Adrenal gland (tissue), 5 donors: Measurements from ENCODE around the gene DUSP14.

Experiments
- POLR2A ChIP-seq, 2 donors: fragments of 450-650 bp; IDR thresholded peaks; one replicate each; pipeline ENCODE4 v1.6.1; 2017; ENCODE audit warnings: antibody characterized with exemption in 2 of 2, mild to moderate bottlenecking in 2 of 2, moderate library complexity in 1 of 2
- TF ChIP-seq, protein P1 (sequence below), 6 experiments: fragments of 450-650 bp in 4 of 6; fragments of 200-600 bp in 2 of 6; sonication (generic) in 1 of 6; IDR thresholded peaks; 1 replicate in 5 of 6; 2 replicates in 1 of 6; pipeline versions ENCODE4 v1.5.1 to v1.8.0; 2016 to 2021; ENCODE audit warnings: antibody characterized with exemption in 6 of 6, mild to moderate bottlenecking in 2 of 6, moderate library complexity in 1 of 6
- donor health status: DM: no; HTN: no; CAD: no.

DNA sequence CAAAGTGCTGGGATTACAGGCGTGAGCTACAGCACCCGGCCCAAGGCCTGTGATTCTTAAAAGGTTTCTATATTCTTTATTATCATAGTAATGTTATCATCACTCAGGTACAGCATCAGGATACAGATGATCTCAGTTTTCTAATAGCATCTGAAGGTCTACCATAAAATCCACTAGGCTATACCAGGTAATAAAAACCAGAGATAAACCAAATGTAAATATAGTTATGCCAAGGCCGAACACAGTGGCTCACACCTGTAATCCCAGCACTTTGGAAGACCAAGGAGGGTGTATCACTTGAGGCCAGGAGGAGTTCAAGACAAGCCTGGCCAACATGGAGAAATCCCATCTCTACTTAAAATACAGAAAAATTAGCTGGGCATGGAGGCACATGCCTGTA lies 65.7 kb downstream of the DUSP14 start:
- TF ChIP-seq POLR2A (IDR thresholded peaks at IDR 0.05) = no peak
- TF ChIP-seq, protein P1, sequence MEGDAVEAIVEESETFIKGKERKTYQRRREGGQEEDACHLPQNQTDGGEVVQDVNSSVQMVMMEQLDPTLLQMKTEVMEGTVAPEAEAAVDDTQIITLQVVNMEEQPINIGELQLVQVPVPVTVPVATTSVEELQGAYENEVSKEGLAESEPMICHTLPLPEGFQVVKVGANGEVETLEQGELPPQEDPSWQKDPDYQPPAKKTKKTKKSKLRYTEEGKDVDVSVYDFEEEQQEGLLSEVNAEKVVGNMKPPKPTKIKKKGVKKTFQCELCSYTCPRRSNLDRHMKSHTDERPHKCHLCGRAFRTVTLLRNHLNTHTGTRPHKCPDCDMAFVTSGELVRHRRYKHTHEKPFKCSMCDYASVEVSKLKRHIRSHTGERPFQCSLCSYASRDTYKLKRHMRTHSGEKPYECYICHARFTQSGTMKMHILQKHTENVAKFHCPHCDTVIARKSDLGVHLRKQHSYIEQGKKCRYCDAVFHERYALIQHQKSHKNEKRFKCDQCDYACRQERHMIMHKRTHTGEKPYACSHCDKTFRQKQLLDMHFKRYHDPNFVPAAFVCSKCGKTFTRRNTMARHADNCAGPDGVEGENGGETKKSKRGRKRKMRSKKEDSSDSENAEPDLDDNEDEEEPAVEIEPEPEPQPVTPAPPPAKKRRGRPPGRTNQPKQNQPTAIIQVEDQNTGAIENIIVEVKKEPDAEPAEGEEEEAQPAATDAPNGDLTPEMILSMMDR (IDR thresholded peaks at IDR 0.05) = no peak
